K562 (cell line): ENCODE data around the gene JADE2. TPM values are rescaled to one million over a fixed set of nuclear protein-coding genes. Genes with fewer than 3 reads are reported as not detected.

Experiments
- ATAC-seq: fragments of 200-7000 bp; cut with Tn5 transposase; 3 replicates; pipeline ENCODE4 v1.9.1; 2020; ENCODE audit warnings: moderate library complexity
- BruUV-seq: library from RNA; stranded (reverse); fragments of 400-500 nt; replicated peaks from 2 replicates; lab custom pipeline; 2021; lab: Mats Ljungman, UMichigan
- CTCF ChIA-PET: fragments of 300-600 bp; formaldehyde crosslinking; extraction: SDS; loops from one replicate; lab custom pipeline; 2021; ENCODE audit warnings: low intra/inter-chr PET ratio; lab: Yijun Ruan, JAX
- POLR2A ChIA-PET: fragments of 300-600, 350-650 bp; sonication (Branson Sonifier 250); formaldehyde crosslinking; extraction: SDS; loops from one replicate; lab custom pipeline; 2021; ENCODE audit warnings: antibody characterized with exemption, inconsistent platforms; lab: Yijun Ruan, JAX
- DNase-seq, 4 experiments: peaks; one replicate each; pipeline versions ENCODE4 v3.0.0 to v3.0.0-alpha.2; 2011 to 2018; ENCODE audit warnings: low spot score in 3 of 4, mixed read lengths in 3 of 4; ENCODE audit errors: extremely low read depth in 1 of 4
- FAIRE-seq: peaks from 2 replicates; lab custom pipeline; 2011; peaks lifted over from hg19 to GRCh38; lab: Jason Lieb, UNC
- H2AFZ ChIP-seq: 2 replicates; pipeline ENCODE4 v1.6.0; 2011; ENCODE audit warnings: low read depth, low read length, control low read depth, inconsistent platforms
- H3K27ac ChIP-seq: fragments of 200-600 bp; 3 replicates; pipeline ENCODE4 v1.8.0; 2011; ENCODE audit warnings: low read depth, mild to moderate bottlenecking, control low read depth, inconsistent platforms, low read length, moderate library complexity, mixed read lengths; ENCODE audit errors: extremely low read depth
- H3K27me3 ChIP-seq, 2 experiments: fragments of 300-600 bp in 1 of 2; 2 replicates in 1 of 2; 3 replicates in 1 of 2; pipeline versions ENCODE4 v1.6.0 to v1.8.0; 2011; ENCODE audit warnings: inconsistent platforms in 2 of 2, low read length in 2 of 2, mild to moderate bottlenecking in 1 of 2, mixed read lengths in 1 of 2, moderate library complexity in 1 of 2; ENCODE audit not compliant: control insufficient read depth in 2 of 2, insufficient read depth in 2 of 2
- H3K36me3 ChIP-seq: fragments of 300-600 bp; 3 replicates; pipeline ENCODE4 v1.8.0; 2011; ENCODE audit warnings: mild to moderate bottlenecking, low read length, inconsistent platforms; ENCODE audit not compliant: control insufficient read depth, insufficient read depth
- H3K4me1 ChIP-seq, 2 experiments: fragments of 200-600 bp in 1 of 2; replicated peaks in 1 of 2; 2 replicates in 1 of 2; 3 replicates in 1 of 2; pipeline versions ENCODE4 v1.5.1 to v1.8.0; 2011; ENCODE audit warnings: inconsistent platforms in 2 of 2, low read length in 2 of 2, mild to moderate bottlenecking in 1 of 2, mixed read lengths in 1 of 2, moderate library complexity in 1 of 2; ENCODE audit not compliant: control insufficient read depth in 2 of 2, insufficient read depth in 2 of 2
- H3K4me2 ChIP-seq: 2 replicates; pipeline ENCODE4 v1.6.1; 2011; ENCODE audit warnings: low read length, control low read depth, inconsistent platforms, mixed read lengths; ENCODE audit not compliant: insufficient read depth
- H3K4me3 ChIP-seq: fragments of 200-600 bp; sonication (generic), shearing (Covaris generic); 2 replicates; pipeline ENCODE4 v1.5.1; 2016; ENCODE audit warnings: control low read depth, inconsistent platforms
- H3K79me2 ChIP-seq: fragments of 200-600 bp; 3 replicates; pipeline ENCODE4 v1.8.0; 2011; ENCODE audit warnings: low read length, inconsistent platforms; ENCODE audit not compliant: control insufficient read depth, insufficient read depth
- H3K9ac ChIP-seq, 2 experiments: 2 replicates each; pipeline versions ENCODE4 v1.6.0 to v1.6.1; 2011; ENCODE audit warnings: low read depth in 2 of 2, low read length in 2 of 2, control low read depth in 1 of 2, inconsistent platforms in 1 of 2, mild to moderate bottlenecking in 1 of 2, mixed read lengths in 1 of 2; ENCODE audit not compliant: insufficient read depth in 1 of 2
- H3K9me1 ChIP-seq: one replicate; pipeline ENCODE4 v1.6.0; 2011; ENCODE audit warnings: inconsistent platforms, mild to moderate bottlenecking, low read length, moderate library complexity; ENCODE audit not compliant: control insufficient read depth, insufficient read depth
- H3K9me3 ChIP-seq: replicated peaks from 2 replicates; pipeline ENCODE4 v1.5.1; 2011; ENCODE audit warnings: low read depth, low read length, inconsistent platforms; ENCODE audit not compliant: control insufficient read depth, insufficient read depth
- H4K20me1 ChIP-seq: replicated peaks from 2 replicates; pipeline ENCODE4 v1.6.1; 2011; ENCODE audit warnings: low read length, inconsistent platforms, mixed read lengths; ENCODE audit not compliant: control insufficient read depth, insufficient read depth
- ASH1L ChIP-seq: fragments of 450-650 bp; IDR thresholded peaks from 2 replicates; pipeline ENCODE4 v1.6.1; 2018; ENCODE audit warnings: borderline replicate concordance, mild to moderate bottlenecking, low read depth; ENCODE audit not compliant: partially characterized antibody
- CBX1 ChIP-seq: sonication (generic); IDR thresholded peaks from 2 replicates; pipeline ENCODE4 v1.6.1; 2016; ENCODE audit warnings: antibody characterized with exemption, low read depth, mild to moderate bottlenecking
- CHD4 ChIP-seq: fragments of 200-600 bp; sonication (generic); IDR thresholded peaks from 3 replicates; pipeline ENCODE4 v1.6.1; 2012; ENCODE audit warnings: low read depth, mild to moderate bottlenecking, mixed read lengths, low read length, inconsistent platforms; ENCODE audit not compliant: insufficient read depth, insufficient replicate concordance, poor library complexity, severe bottlenecking
- ERF ChIP-seq: fragments of 450-650 bp; formaldehyde crosslinking; IDR thresholded peaks from 2 replicates; pipeline ENCODE4 v1.4.0; 2020; ENCODE audit warnings: mild to moderate bottlenecking, mixed read lengths
- ETV5 ChIP-seq: sonication (generic); formaldehyde crosslinking; IDR thresholded peaks from 2 replicates; pipeline ENCODE4 v1.4.0; 2020; ENCODE audit warnings: low read depth, mild to moderate bottlenecking, missing genetic modification reagents
- EZH2 ChIP-seq: IDR thresholded peaks from 2 replicates; pipeline ENCODE4 v1.6.1; 2012; ENCODE audit warnings: low read depth, mild to moderate bottlenecking, inconsistent platforms, low read length, borderline replicate concordance
- FOXA1 ChIP-seq: fragments of 450-650 bp; IDR thresholded peaks from 2 replicates; pipeline ENCODE4 v1.6.1; 2016; ENCODE audit warnings: mild to moderate bottlenecking, borderline replicate concordance
- FOXK1 ChIP-seq: sonication (generic); formaldehyde crosslinking; IDR thresholded peaks from 2 replicates; pipeline ENCODE4 v1.8.0; 2022; ENCODE audit warnings: missing genetic modification reagents, mild to moderate bottlenecking, borderline replicate concordance
- HDAC6 ChIP-seq: IDR thresholded peaks from 2 replicates; pipeline ENCODE4 v1.6.1; 2012; ENCODE audit warnings: low read depth, mild to moderate bottlenecking, control low read depth, inconsistent platforms, low read length, moderate library complexity
- LCOR ChIP-seq: sonication (generic); formaldehyde crosslinking; IDR thresholded peaks from 2 replicates; pipeline ENCODE4 v1.8.0; 2022; ENCODE audit warnings: mild to moderate bottlenecking, missing genetic modification reagents
- NCOA4 ChIP-seq: fragments of 450-650 bp; IDR thresholded peaks from 2 replicates; pipeline ENCODE4 v1.6.1; 2018; ENCODE audit warnings: mild to moderate bottlenecking; ENCODE audit not compliant: partially characterized antibody
- NFE2 ChIP-seq: IDR thresholded peaks from 2 replicates; pipeline ENCODE4 v1.6.1; 2014; ENCODE audit warnings: antibody characterized with exemption, low read depth
- PHF21A ChIP-seq: fragments of 450-650 bp; IDR thresholded peaks from 2 replicates; pipeline ENCODE4 v1.6.1; 2017; ENCODE audit warnings: low read depth, borderline replicate concordance
- RB1 ChIP-seq: fragments of 450-650 bp; IDR thresholded peaks from 2 replicates; pipeline ENCODE4 v1.6.1; 2017; ENCODE audit warnings: low read depth, mild to moderate bottlenecking
- TARDBP ChIP-seq: fragments of 450-650 bp; IDR thresholded peaks from 2 replicates; pipeline ENCODE4 v1.6.1; 2016
- ZKSCAN3 ChIP-seq: fragments of 250-450 bp; sonication (Bioruptor Pico); IDR thresholded peaks from 2 replicates; pipeline ENCODE4 v1.4.0; 2020
- ZNF197 ChIP-seq: fragments of 200-800 bp; sonication (Bioruptor generic); IDR thresholded peaks from 2 replicates; pipeline ENCODE4 v1.6.1; 2016; ENCODE audit warnings: low read depth, missing genetic modification characterization, missing compliant biosample characterization
- ZNF217 ChIP-seq: sonication (generic); formaldehyde crosslinking; IDR thresholded peaks from 2 replicates; pipeline ENCODE4 v1.8.0; 2022; ENCODE audit warnings: mild to moderate bottlenecking, missing genetic modification reagents
- WGBS: fragments of 100-300 bp; shearing (Covaris generic); methylation state at CpG from one replicate; pipeline ENCODE4 v1.1.6; 2016; ENCODE audit warnings: low coverage, mixed read lengths; ENCODE audit not compliant: insufficient coverage; ENCODE audit errors: missing lambda C conversion rate; 5-methylcytosine and 5-hydroxymethylcytosine counted together
- in situ Hi-C: fragments of 300-500 bp; cut with MboI; formaldehyde crosslinking; loops from 4 replicates; pipeline ENCODE4 v1.15.0; 2018; ENCODE audit warnings: inconsistent platforms, mixed read lengths
- intact Hi-C: fragments of 100-400 bp; cut with micrococcal nuclease; formaldehyde crosslinking; loops from 2 replicates; pipeline ENCODE4 v1.14.2; 2022
- polyA plus RNA-seq, 8 experiments: library from polyadenylated mRNA; depleted of rRNA in 4 of 8; stranded (reverse) in 5 of 8; unstranded in 3 of 8; fragments of >200 nt; fragmentation: Nextera tagmentation in 2 of 8; fragmentation: Illumina TruSeq in 1 of 8; extraction: Ambion mirVana in 2 of 8; extraction: Trizol in 1 of 8; gene quantifications; 2 replicates each; pipeline versions ENCODE4 v1.2.1 to v1.2.3, GENCODE V29; 2011 to 2014; ENCODE audit warnings: inconsistent platforms in 1 of 8, missing spikeins in 1 of 8
- total RNA-seq, 7 experiments: library from RNA; depleted of rRNA in 6 of 7; stranded (reverse); fragments of >200 nt in 6 of 7; fragmentation: Illumina TruSeq in 2 of 7; extraction: Trizol in 2 of 7; gene quantifications; 2 replicates each; pipeline versions ENCODE4 v1.2.1 to v1.2.3, GENCODE V29; 2011 to 2021; ENCODE audit warnings: low replicate concordance in 1 of 7
- TF ChIP-seq, protein P1 (sequence below): sonication (generic); formaldehyde crosslinking; IDR thresholded peaks from 2 replicates; pipeline ENCODE4 v1.8.1; 2023; ENCODE audit warnings: mild to moderate bottlenecking, missing genetic modification reagents

The JADE2 gene
- total and polyA plus RNA-seq, 9 of the 15 experiments (the other 6 are each of a cell fraction or from before 2014, with no cell fraction given), result 0.50 to 23.3 (median 9.1) TPM

DNA sequence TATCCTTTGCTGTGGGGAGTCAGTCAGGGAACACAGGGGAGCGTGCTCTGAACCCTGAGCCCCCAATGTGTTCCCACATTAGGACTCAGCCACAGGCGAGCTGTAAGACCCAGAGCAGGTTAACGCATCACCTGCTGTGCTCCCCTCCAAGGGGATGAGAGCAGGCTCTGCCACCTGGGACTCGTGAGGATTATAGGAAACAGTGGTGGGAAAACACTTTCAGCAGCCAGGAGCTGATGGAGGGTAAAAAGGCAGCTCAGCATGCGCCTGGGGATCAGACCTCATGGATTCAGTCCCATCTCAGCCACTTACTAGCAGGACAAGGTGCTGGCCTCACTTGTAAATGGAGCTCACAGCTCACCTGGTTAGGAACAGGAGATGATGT, 9.2 kb downstream of the JADE2 start:
- peaks cover 16% of the 10 kb centered on the region for H3K79me2 ChIP-seq
- no peaks in the 10 kb centered on the region for H3K27me3 ChIP-seq
- no peak overlapping the region for H3K27ac ChIP-seq
- H4K20me1 ChIP-seq, result no peaks in the 10 kb centered on the region
- no peaks in the 10 kb centered on the region for H3K9me1 ChIP-seq
- no peak overlapping the region for H3K4me2 ChIP-seq
- H3K4me1 ChIP-seq, result peaks cover 0 to 7% of the 10 kb centered on the region in 2 experiments; a peak in 3 of 5 replicates
- peaks cover 25% of the 10 kb centered on the region; the same call in 1 of the 3 replicates for H3K36me3 ChIP-seq
- no peak for ATAC-seq
- no peak overlapping the region for H3K4me3 ChIP-seq
- intact Hi-C loops (no loop called here), in situ Hi-C loops (no loop called here)
- DNase-seq, result no peak
- BruUV-seq, result no TSS peak
- POLR2A ChIA-PET, result interaction anchor here (0.8 to 1.4 kb wide), 2 partner anchors 16 to 33 kb away, joined by 3 to 4 read pairs; no protein-coding TSS in a partner anchor
- TF ChIP-seq ZNF217 (CRISPR knock-in tag) (no peak), NFE2 (no peak), ETV5 (no peak), ERF (CRISPR knock-in tag) (no peak), ZNF197 (CRISPR knock-in tag) (no peak), ZKSCAN3 (CRISPR knock-in tag) (no peak), RB1 (no peak), TARDBP (no peak), HDAC6 (no peak), ASH1L (no peak), PHF21A (no peak), FOXA1 (no peak), FOXK1 (CRISPR knock-in tag) (no peak), CBX1 (no peak), EZH2 (no peak), CHD4 (no peak), NCOA4 (no peak), LCOR (CRISPR knock-in tag) (no peak)
- TF ChIP-seq, protein P1, sequence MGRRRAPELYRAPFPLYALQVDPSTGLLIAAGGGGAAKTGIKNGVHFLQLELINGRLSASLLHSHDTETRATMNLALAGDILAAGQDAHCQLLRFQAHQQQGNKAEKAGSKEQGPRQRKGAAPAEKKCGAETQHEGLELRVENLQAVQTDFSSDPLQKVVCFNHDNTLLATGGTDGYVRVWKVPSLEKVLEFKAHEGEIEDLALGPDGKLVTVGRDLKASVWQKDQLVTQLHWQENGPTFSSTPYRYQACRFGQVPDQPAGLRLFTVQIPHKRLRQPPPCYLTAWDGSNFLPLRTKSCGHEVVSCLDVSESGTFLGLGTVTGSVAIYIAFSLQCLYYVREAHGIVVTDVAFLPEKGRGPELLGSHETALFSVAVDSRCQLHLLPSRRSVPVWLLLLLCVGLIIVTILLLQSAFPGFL (CRISPR knock-in tag), result no peak
- FAIRE-seq, result no peak
- CTCF ChIA-PET, result no interaction called here
- WGBS, result 80% methylated on average over 4 of the region's 5 CpGs
- H3K9me3 ChIP-seq, result no peaks in the 10 kb centered on the region
- H2AFZ ChIP-seq, result no peak overlapping the region
- peak overlapping the region in 1 of 2 experiments; percentile 30; a peak in 1 of 4 replicates for H3K9ac ChIP-seq
